ENCODE data around the gene REV3L. TPM values are rescaled to one million over a fixed set of nuclear protein-coding genes. Genes with fewer than 3 reads are reported as not detected.

The REV3L gene
- total and polyA plus RNA-seq, 2 donors (not counting 3 experiments of a cell fraction or from before 2014, with no cell fraction given), result 6.0 to 22.7 TPM

- Histone ChIP-seq H3K4me3 (replicated peaks in 1 of 3; ENCODE audit: insufficient read depth in 1 of 3, low read depth in 1 of 3, low read length in 3 of 3) (no peak overlapping the region), H3K9ac (replicated peaks; ENCODE audit: extremely low read depth, insufficient read depth, low read length) (no peak overlapping the region), H3K79me2 (ENCODE audit: control insufficient read depth, insufficient read depth, low read length) (peaks cover 2% of the 10 kb centered on the region), H3K9me1 (replicated peaks; ENCODE audit: control insufficient read depth, extremely low read depth, insufficient read depth, low read length) (no peaks in the 10 kb centered on the region), H3K27me3 (ENCODE audit: control insufficient read depth in 2 of 2, insufficient read depth in 2 of 2, low read length in 2 of 2) (no peaks in the 10 kb centered on the region), H3K36me3 (ENCODE audit: control insufficient read depth in 2 of 2, extremely low read depth in 1 of 2, insufficient read depth in 2 of 2, low read length in 2 of 2) (peaks cover 4 to 11% of the 10 kb centered on the region in 2 experiments), H2AFZ (ENCODE audit: low read depth, low read length) (no peak overlapping the region), H3K9me3 (replicated peaks; ENCODE audit: control insufficient read depth, insufficient read depth, low read length) (no peaks in the 10 kb centered on the region), H3K4me1 (ENCODE audit: control insufficient read depth, extremely low read depth, insufficient read depth, low read length) (peaks cover 3% of the 10 kb centered on the region), H4K20me1 (replicated peaks; ENCODE audit: control insufficient read depth, extremely low read depth, insufficient read depth, low read length) (no peaks in the 10 kb centered on the region), H3K27ac (ENCODE audit: insufficient read depth, low read depth, low read length) (no peak overlapping the region), H3K4me2 (ENCODE audit: insufficient read depth, low read length) (no peak overlapping the region)
- POLR2A ChIA-PET, result no interaction called here
- CTCF ChIA-PET, result interaction anchor here (0.5 to 1.7 kb wide), 2 partner anchors 206 to 212 kb away, joined by 3 to 5 read pairs; no protein-coding TSS in a partner anchor
- intact Hi-C loops (cut with micrococcal nuclease) (no loop called here), dilution Hi-C loops (cut with MboI; ENCODE audit: extremely low pct_ligation_motif_present, low sequenced_read_pairs) (no loop called here)
- no peak for FAIRE-seq
- TF ChIP-seq EZH2 (IDR thresholded peaks at IDR 0.05; ENCODE audit: borderline replicate concordance, low read depth, low read length, severe bottlenecking) (no peak), JUN (IDR thresholded peaks at IDR 0.05; ENCODE audit: borderline replicate concordance, insufficient read depth, insufficient read length, low read depth) (no peak), FOS (IDR thresholded peaks at IDR 0.05; ENCODE audit: borderline replicate concordance, insufficient read depth, low read length) (no peak), MAX (IDR thresholded peaks at IDR 0.05; ENCODE audit: insufficient read depth, insufficient read length) (no peak), GATA2 (IDR thresholded peaks at IDR 0.05; ENCODE audit: insufficient read depth, insufficient read length, low read depth, low read length) (no peak), POLR2AphosphoS5 (IDR thresholded peaks at IDR 0.05; ENCODE audit: insufficient read depth, low read depth, low read length) (no peak), MYC (IDR thresholded peaks at IDR 0.05; ENCODE audit: low read depth, low read length) (no peak), POLR2A (IDR thresholded peaks at IDR 0.05; ENCODE audit: low read depth, low read length) (no peak), CTCF (IDR thresholded peaks at IDR 0.05; ENCODE audit: extremely low read depth in 1 of 2, insufficient read depth in 1 of 2, low read depth in 1 of 2, low read length in 2 of 2) (no peak)
- no TSS peak for BruUV-seq (replicated peaks)
- no peak for DNase-seq (ENCODE audit: low read depth, low spot score)
These were observed 216.7 kb downstream of the REV3L start for GRCh38 chr6:111266276-111266675.

Data from endothelial cell of umbilical vein (primary cell).